Cerebellar nuclear complex (tissue), 1 donor: ENCODE results near the gene VGLL2.

Source experiments
- DNase-seq, 2 experiments: peaks; one replicate each; lab custom pipeline; 2025; lab: John Stamatoyannopoulos, UW

The VGLL2 gene

GRCh38 chr6:117269638-117270054, 4.3 kb downstream of the VGLL2 start:
- DNase-seq: no peak

- DNase-seq: no peak
These were observed 4.9 kb downstream of the VGLL2 start for GRCh38 chr6:117270055-117270842.

- no peak for DNase-seq
These were observed 5.6 kb downstream of the VGLL2 start for GRCh38 chr6:117270843-117271507.

- DNase-seq: no peak
These were observed 6.9 kb downstream of the VGLL2 start for GRCh38 chr6:117272032-117272866.

GRCh38 chr6:117272891-117273290, 7.5 kb downstream of the VGLL2 start:
- DNase-seq: no peak

GRCh38 chr6:117275205-117275604, 9.8 kb downstream of the VGLL2 start:
- no peak for DNase-seq

GRCh38 chr6:117275711-117276110, 10.4 kb downstream of the VGLL2 start:
- no peak for DNase-seq

GRCh38 chr6:117276778-117277316, 11.5 kb downstream of the VGLL2 start:
- DNase-seq: no peak

GRCh38 chr6:117280922-117281321, 15.6 kb downstream of the VGLL2 start:
- DNase-seq: no peak

- DNase-seq: no peak
These were observed 22.8 kb downstream of the VGLL2 start for GRCh38 chr6:117288083-117288715.

GRCh38 chr6:117290173-117290846, 25.0 kb downstream of the VGLL2 start:
- DNase-seq: no peak

- no peak for DNase-seq
These were observed 33.6 kb downstream of the VGLL2 start for GRCh38 chr6:117298941-117299340.

GRCh38 chr6:117303323-117303722, 38.0 kb downstream of the VGLL2 start:
- DNase-seq: no peak

GRCh38 chr6:117304446-117304845, 39.1 kb downstream of the VGLL2 start:
- DNase-seq: no peak

GRCh38 chr6:117306227-117306790, 41.0 kb downstream of the VGLL2 start:
- DNase-seq: no peak

GRCh38 chr6:117307655-117308054, 42.3 kb downstream of the VGLL2 start:
- DNase-seq: no peak

- no peak for DNase-seq
These were observed 43.7 kb downstream of the VGLL2 start for GRCh38 chr6:117309069-117309468.

- DNase-seq: no peak
These were observed 44.3 kb downstream of the VGLL2 start for GRCh38 chr6:117309611-117310010.

GRCh38 chr6:117311310-117311709, 46.0 kb downstream of the VGLL2 start:
- DNase-seq: no peak

- DNase-seq: no peak
These were observed 46.4 kb downstream of the VGLL2 start for GRCh38 chr6:117311726-117312125.

- no peak for DNase-seq
These were observed 51.9 kb downstream of the VGLL2 start for GRCh38 chr6:117317261-117317660.
